HCT116 (cell line): ENCODE measurements around the gene UBE2V1. TPM values are rescaled to one million over a fixed set of nuclear protein-coding genes. Genes with fewer than 3 reads are reported as not detected.

Experiments used
- ATAC-seq: fragments of 200-7000 bp; cut with Tn5 transposase; 2 replicates; pipeline ENCODE4 v1.9.1; 2020; ENCODE audit warnings: mild to moderate bottlenecking, moderate library complexity
- BruUV-seq: library from RNA; stranded (reverse); fragments of 400-500 nt; replicated peaks from 2 replicates; lab custom pipeline; 2021; lab: Mats Ljungman, UMichigan
- CTCF ChIA-PET: fragments of 300-600 bp; sonication (Branson Sonifier 250); formaldehyde crosslinking; loops from one replicate; lab custom pipeline; 2021; ENCODE audit warnings: antibody characterized with exemption; lab: Charles Lee
- POLR2A ChIA-PET: fragments of 300-600, 350-600 bp; sonication (Branson Sonifier 250); formaldehyde crosslinking; loops from one replicate; lab custom pipeline; 2021; ENCODE audit warnings: antibody characterized with exemption; lab: Charles Lee
- RAD21 ChIA-PET, 2 experiments: fragments of 300-600 bp; sonication (Branson Sonifier 250); formaldehyde crosslinking; loops; one replicate each; lab custom pipeline; 2023; ENCODE audit warnings: low total read pairs in 2 of 2; ENCODE audit not compliant: uncharacterized antibody in 2 of 2, unreplicated experiment in 2 of 2, low non-redundant PET in 1 of 2; lab: Charles Lee
- DNase-seq: peaks from one replicate; pipeline ENCODE4 v3.0.0-alpha.2; 2010; ENCODE audit warnings: low read depth, low spot score
- H2AFZ ChIP-seq: fragments of 200-600 bp; shearing (Covaris generic), sonication (generic); 2 replicates; pipeline ENCODE4 v1.6.1; 2017; ENCODE audit warnings: low read depth, mixed run types, mixed read lengths, antibody characterized with exemption, low read length; ENCODE audit not compliant: poor library complexity, severe bottlenecking
- H3K27ac ChIP-seq: 2 replicates; pipeline ENCODE4 v1.5.1; 2012; ENCODE audit warnings: low read depth, low read length
- H3K27me3 ChIP-seq: fragments of 200-600 bp; sonication (generic); 2 replicates; pipeline ENCODE4 v1.6.1; 2016; ENCODE audit warnings: mixed run types, low read length, mixed read lengths; ENCODE audit not compliant: insufficient read depth
- H3K36me3 ChIP-seq, 2 experiments: fragments of 200-500 bp in 1 of 2; fragments of 200-600 bp in 1 of 2; sonication (Bioruptor generic) in 1 of 2; sonication (generic) in 1 of 2; 2 replicates each; pipeline versions ENCODE4 v1.5.1 to v1.6.1; 2014 to 2016; ENCODE audit warnings: low read length in 2 of 2, inconsistent platforms in 1 of 2, mixed read lengths in 1 of 2, mixed run types in 1 of 2; ENCODE audit not compliant: insufficient read depth in 2 of 2, control insufficient read depth in 1 of 2
- H3K4me1 ChIP-seq, 2 experiments: fragments of 200-600 bp in 1 of 2; sonication (generic) in 1 of 2; 2 replicates each; pipeline versions ENCODE4 v1.5.1 to v1.6.1; 2012 to 2017; ENCODE audit warnings: low read length in 2 of 2, inconsistent platforms in 1 of 2, mild to moderate bottlenecking in 1 of 2, mixed read lengths in 1 of 2, mixed run types in 1 of 2, moderate library complexity in 1 of 2; ENCODE audit not compliant: insufficient read depth in 2 of 2, control insufficient read depth in 1 of 2
- H3K4me2 ChIP-seq: fragments of 200-600 bp; sonication (generic); 2 replicates; pipeline ENCODE4 v1.6.1; 2017; ENCODE audit warnings: mixed run types, low read length, mixed read lengths
- H3K4me3 ChIP-seq, 2 experiments: fragments of 200-600 bp in 1 of 2; sonication (generic) in 1 of 2; replicated peaks in 1 of 2; 2 replicates each; pipeline ENCODE4 v1.5.1; 2011 to 2016; ENCODE audit warnings: low read length in 2 of 2, control low read depth in 1 of 2, low read depth in 1 of 2, mild to moderate bottlenecking in 1 of 2, mixed read lengths in 1 of 2, mixed run types in 1 of 2
- H3K79me2 ChIP-seq: fragments of 200-600 bp; sonication (generic); 2 replicates; pipeline ENCODE4 v1.6.1; 2017; ENCODE audit warnings: mild to moderate bottlenecking, mixed run types, low read length, moderate library complexity, mixed read lengths; ENCODE audit not compliant: insufficient read depth
- H3K9ac ChIP-seq: fragments of 200-600 bp; sonication (generic); 2 replicates; pipeline ENCODE4 v1.6.1; 2016; ENCODE audit warnings: low read length, mixed read lengths
- H3K9me2 ChIP-seq: fragments of 200-600 bp; sonication (generic), shearing (Covaris generic); 2 replicates; pipeline ENCODE4 v1.6.1; 2017; ENCODE audit warnings: mixed run types, mild to moderate bottlenecking, moderate library complexity; ENCODE audit not compliant: insufficient read depth
- H3K9me3 ChIP-seq, 2 experiments: fragments of 200-500 bp in 1 of 2; fragments of 200-600 bp in 1 of 2; sonication (Bioruptor generic) in 1 of 2; sonication (generic) in 1 of 2; 2 replicates each; pipeline ENCODE4 v1.6.1; 2014 to 2017; ENCODE audit warnings: low read length in 2 of 2, mixed read lengths in 2 of 2, inconsistent platforms in 1 of 2, low read depth in 1 of 2, mild to moderate bottlenecking in 1 of 2, mixed run types in 1 of 2, moderate library complexity in 1 of 2; ENCODE audit not compliant: control insufficient read depth in 1 of 2, insufficient read depth in 1 of 2
- H4K20me1 ChIP-seq: fragments of 200-600 bp; sonication (generic), shearing (Covaris generic); 2 replicates; pipeline ENCODE4 v1.6.1; 2017; ENCODE audit warnings: mixed run types, mild to moderate bottlenecking, moderate library complexity; ENCODE audit not compliant: insufficient read depth
- ATF3 ChIP-seq: IDR thresholded peaks from 2 replicates; pipeline ENCODE4 v1.6.1; 2012
- CEBPB ChIP-seq: IDR thresholded peaks from 2 replicates; pipeline ENCODE4 v1.6.1; 2012; ENCODE audit warnings: low read depth
- CTCF ChIP-seq, 3 experiments: fragments of 200-600 bp in 1 of 3; sonication (generic) in 1 of 3; IDR thresholded peaks in 2 of 3; conservative IDR thresholded peaks in 1 of 3; 2 replicates each; pipeline ENCODE4 v1.5.1; 2012 to 2017; ENCODE audit warnings: low read depth in 2 of 3, low read length in 2 of 3, antibody characterized with exemption in 1 of 3, borderline replicate concordance in 1 of 3, control low read depth in 1 of 3, mild to moderate bottlenecking in 1 of 3, mixed read lengths in 1 of 3, mixed run types in 1 of 3, moderate library complexity in 1 of 3; ENCODE audit not compliant: insufficient read depth in 1 of 3
- ELF1 ChIP-seq: IDR thresholded peaks from 2 replicates; pipeline ENCODE4 v1.6.1; 2012; ENCODE audit warnings: low read depth, borderline replicate concordance
- EZH2 ChIP-seq: fragments of 200-600 bp; sonication (generic); IDR thresholded peaks from 2 replicates; pipeline ENCODE4 v1.6.1; 2017; ENCODE audit warnings: antibody characterized with exemption, mixed run types
- FOSL1 ChIP-seq: IDR thresholded peaks from 2 replicates; pipeline ENCODE4 v1.6.1; 2012; ENCODE audit warnings: low read depth
- JUND ChIP-seq: IDR thresholded peaks from 2 replicates; pipeline ENCODE4 v1.6.1; 2012
- MAX ChIP-seq: IDR thresholded peaks from 2 replicates; pipeline ENCODE4 v1.6.1; 2012
- POLR2AphosphoS5 ChIP-seq: IDR thresholded peaks from 2 replicates; pipeline ENCODE4 v1.6.1; 2011; ENCODE audit warnings: mild to moderate bottlenecking, low read depth, low read length, moderate library complexity
- RAD21 ChIP-seq: IDR thresholded peaks from 2 replicates; pipeline ENCODE4 v1.6.1; 2012; ENCODE audit warnings: low read depth, mild to moderate bottlenecking
- REST ChIP-seq: IDR thresholded peaks from 2 replicates; pipeline ENCODE4 v1.6.1; 2012; ENCODE audit warnings: low read depth
- SIN3A ChIP-seq: IDR thresholded peaks from 2 replicates; pipeline ENCODE4 v1.6.1; 2012; ENCODE audit warnings: low read depth
- SP1 ChIP-seq: IDR thresholded peaks from 2 replicates; pipeline ENCODE4 v1.6.1; 2012; ENCODE audit warnings: low read depth
- SRF ChIP-seq: IDR thresholded peaks from 2 replicates; pipeline ENCODE4 v1.6.1; 2012; ENCODE audit warnings: low read depth
- TCF7L2 ChIP-seq: IDR thresholded peaks from 2 replicates; pipeline ENCODE4 v1.7.0; 2011; ENCODE audit warnings: borderline replicate concordance, inconsistent platforms; ENCODE audit not compliant: insufficient read depth, insufficient read length; ENCODE audit errors: extremely low read depth
- YY1 ChIP-seq: IDR thresholded peaks from 2 replicates; pipeline ENCODE4 v1.6.1; 2011; ENCODE audit warnings: low read length, low read depth, moderate library complexity, mild to moderate bottlenecking; ENCODE audit not compliant: insufficient replicate concordance; ENCODE audit errors: extremely low read depth
- ZBTB33 ChIP-seq: IDR thresholded peaks from 2 replicates; pipeline ENCODE4 v1.6.1; 2011; ENCODE audit warnings: mild to moderate bottlenecking, low read length, moderate library complexity; ENCODE audit not compliant: insufficient replicate concordance; ENCODE audit errors: extremely low read depth
- ZFX ChIP-seq: fragments of 450-650 bp; IDR thresholded peaks from 2 replicates; pipeline ENCODE4 v1.6.1; 2017
- ZNF274 ChIP-seq: fragments of 200-500 bp; sonication (Bioruptor generic); IDR thresholded peaks from 2 replicates; pipeline ENCODE4 v1.6.1; 2014; ENCODE audit warnings: mild to moderate bottlenecking, low read depth, low read length, inconsistent platforms
- intact Hi-C: fragments of 100-400 bp; cut with micrococcal nuclease; formaldehyde crosslinking; loops from 2 replicates; pipeline ENCODE4 v1.10.0; 2022
- total RNA-seq: library from RNA; stranded (reverse); gene quantifications from one replicate; pipeline ENCODE4 v1.2.1, GENCODE V29; 2021; ENCODE audit not compliant: unreplicated experiment

Gene UBE2V1
- total RNA-seq, 1 experiment from 2014 or later: 114 TPM

GRCh38 chr20:50083034-50083433 is 29.9 kb downstream of the UBE2V1 start:
- ChIA-PET RAD21 (no interaction called here), CTCF (interaction anchor here (1.2 to 3.2 kb wide), 3 partner anchors 8 to 12 kb away, joined by 3 to 21 read pairs (median 5); no protein-coding TSS in a partner anchor), POLR2A (no interaction called here)

More at GRCh38 chr20:50083034-50083433, 29.9 kb downstream of the UBE2V1 start:
- TF ChIP-seq TCF7L2 (no peak), ELF1 (no peak), MAX (no peak), RAD21 (no peak), YY1 (no peak), CEBPB (no peak), SP1 (no peak), SRF (no peak), POLR2AphosphoS5 (no peak), REST (no peak), ZFX (no peak), SIN3A (no peak), EZH2 (no peak), FOSL1 (no peak), JUND (no peak), ATF3 (no peak), ZBTB33 (no peak), ZNF274 (no peak), CTCF (IDR thresholded peaks at IDR 0.05 in 2 of 3, conservative IDR thresholded peaks at IDR 0.05 in 1 of 3; ENCODE audit: borderline replicate concordance in 1 of 3, insufficient read depth in 1 of 3, low read depth in 2 of 3, low read length in 2 of 3) (no peak)
- H3K9ac ChIP-seq: no peak overlapping the region
- peaks cover 50% of the 10 kb centered on the region for H3K79me2 ChIP-seq
- H3K27me3 ChIP-seq: no peaks in the 10 kb centered on the region
- no peaks in the 10 kb centered on the region for H3K9me3 ChIP-seq
- peaks cover 11 to 29% of the 10 kb centered on the region in 2 experiments for H3K4me1 ChIP-seq
- ATAC-seq (no peak), DNase-seq (no peak)
- no TSS peak for BruUV-seq
- no peak overlapping the region for H2AFZ ChIP-seq
- H3K36me3 ChIP-seq: peaks cover 10 to 30% of the 10 kb centered on the region in 2 experiments; a peak in 2 of 4 replicates
- no peak overlapping the region for H3K4me2 ChIP-seq
- H4K20me1 ChIP-seq: no peaks in the 10 kb centered on the region
- no peak overlapping the region for H3K4me3 ChIP-seq
- H3K27ac ChIP-seq: no peak overlapping the region
- H3K9me2 ChIP-seq: no peaks in the 10 kb centered on the region
- intact Hi-C loops: no loop called here
